Hematopoietic multipotent progenitor cell treated with erythropoietin and hydrocortisone succinate and interleukin-3 and kit ligand, for 4 days (in vitro differentiated cells): ENCODE data around the gene FAF1.
"Not testable (repeated sequence)": the region's sequence is repeated elsewhere in the genome, so short reads cannot be mapped to it uniquely, and the experiment has no call there.

Experiments used
- DNase-seq: peaks from one replicate; pipeline ENCODE4 v3.0.0-alpha.2; 2015

The FAF1 gene

DNA sequence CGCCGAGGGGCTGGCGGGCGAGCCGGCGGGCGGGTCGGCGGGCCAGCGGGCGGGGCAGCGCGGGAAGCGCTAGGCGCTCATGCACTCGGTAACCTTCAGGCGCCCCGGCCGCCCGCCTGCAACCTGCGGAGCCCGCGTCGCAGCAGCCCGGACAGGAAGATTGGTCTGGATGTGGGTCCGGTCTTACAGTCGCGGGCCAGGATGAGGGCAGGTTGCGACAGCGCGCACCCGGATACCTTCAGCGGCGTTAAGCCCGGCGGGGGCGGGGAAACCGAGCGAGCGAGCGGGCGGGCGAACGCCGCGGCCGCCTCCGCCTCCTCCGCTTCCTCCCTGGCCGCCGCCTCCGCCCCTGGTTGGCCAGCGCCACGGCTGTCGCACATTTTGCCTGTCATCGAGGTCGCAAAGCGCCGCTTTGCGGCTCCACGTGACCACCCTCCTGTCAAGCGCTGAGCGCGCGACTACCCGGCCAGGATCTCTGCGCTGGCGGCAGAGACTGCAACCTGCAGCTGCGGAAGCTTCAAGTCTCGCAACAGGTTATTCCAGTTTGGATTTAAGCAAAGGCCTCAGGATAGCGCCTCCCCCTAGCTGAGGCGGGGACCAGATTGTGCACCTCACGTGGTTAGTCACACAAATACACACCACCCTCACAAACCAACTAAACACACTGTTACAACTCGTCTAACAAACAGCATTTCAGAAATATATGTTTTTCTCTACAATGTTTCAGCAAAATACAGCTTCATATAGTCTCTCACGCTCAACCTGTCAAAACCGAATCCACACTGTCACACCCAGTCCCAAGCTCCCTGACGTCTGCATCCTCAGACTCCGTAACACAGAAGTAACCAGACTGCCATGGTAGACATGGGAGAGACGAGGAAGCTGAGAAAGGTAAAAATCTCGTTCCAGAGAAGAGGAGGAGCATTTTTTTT lies at the start of gene FAF1:
Gene FAF1, minus strand, starts transcription at position 355 of the 932 bp plus-strand sequence. CDS start 456 bp downstream, outside the sequence.
- DNase-seq = peak; percentile 98

DNA sequence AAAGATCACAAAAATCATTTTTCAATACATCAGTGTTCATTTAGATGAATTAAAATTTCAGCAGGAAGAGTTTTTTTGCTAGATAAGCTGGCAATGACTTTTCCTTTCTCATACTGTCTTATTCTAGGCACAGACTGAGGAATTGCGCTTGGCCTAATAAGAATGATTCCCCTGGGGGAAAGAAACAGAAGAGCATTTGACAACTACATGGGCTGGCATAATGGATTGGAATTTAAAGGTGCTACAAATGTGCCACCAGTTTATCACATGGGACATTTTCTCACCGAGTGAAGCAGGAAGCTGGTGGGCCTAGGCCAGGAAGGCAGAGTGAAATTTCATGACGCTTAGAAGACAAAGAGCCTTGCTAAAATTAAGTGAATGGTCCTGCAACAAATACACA lies 49.3 kb upstream of the FAF1 start:
- no peak for DNase-seq

DNA sequence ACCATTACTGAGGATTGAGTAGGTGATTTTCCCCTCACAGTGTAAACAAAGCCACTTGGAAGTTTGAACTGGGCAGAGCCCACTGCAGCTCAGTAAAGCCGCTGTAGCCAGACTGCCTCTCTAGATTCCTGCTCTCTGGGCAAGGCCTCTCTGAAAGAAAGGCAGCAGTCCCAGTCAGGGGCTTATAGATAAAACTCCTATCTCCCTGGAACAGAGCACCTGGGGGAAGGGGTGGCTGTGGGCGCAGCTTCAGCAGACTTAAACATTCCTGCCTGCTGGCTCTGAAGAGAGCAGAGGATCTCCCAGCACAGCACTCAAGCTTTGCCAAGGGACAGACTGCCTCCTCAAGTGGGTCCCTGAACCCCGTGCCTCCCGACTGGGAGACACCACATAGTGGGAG lies 45.5 kb upstream of the FAF1 start:
- DNase-seq = not testable (repeated sequence)

- DNase-seq = no peak
Observed at GRCh38 chr1:51002516-51002915, 42.4 kb upstream of the FAF1 start.

DNA sequence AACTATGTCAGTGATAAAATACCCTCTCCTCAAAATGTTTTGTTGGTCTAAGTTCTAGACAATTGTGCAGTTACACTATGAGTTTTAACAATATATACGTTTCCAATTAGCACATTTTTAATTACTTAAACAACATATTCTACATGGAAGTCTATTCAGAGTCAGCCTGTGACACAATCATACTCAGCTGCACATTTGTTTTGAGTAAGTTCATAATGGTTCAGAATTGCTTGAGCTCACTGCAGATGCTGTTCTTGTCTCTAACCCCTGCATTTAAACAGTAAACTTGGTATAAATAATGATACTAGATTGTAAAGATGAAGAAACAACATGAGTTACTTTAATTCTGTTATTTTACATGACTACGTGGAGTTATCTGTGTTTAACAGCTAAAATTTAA lies 40.6 kb upstream of the FAF1 start:
- no peak for DNase-seq

- no peak for DNase-seq
Observed at GRCh38 chr1:51000160-51000559, 40.1 kb upstream of the FAF1 start.

- not testable (repeated sequence) for DNase-seq
Observed at GRCh38 chr1:50999375-50999774, 39.3 kb upstream of the FAF1 start.

DNA sequence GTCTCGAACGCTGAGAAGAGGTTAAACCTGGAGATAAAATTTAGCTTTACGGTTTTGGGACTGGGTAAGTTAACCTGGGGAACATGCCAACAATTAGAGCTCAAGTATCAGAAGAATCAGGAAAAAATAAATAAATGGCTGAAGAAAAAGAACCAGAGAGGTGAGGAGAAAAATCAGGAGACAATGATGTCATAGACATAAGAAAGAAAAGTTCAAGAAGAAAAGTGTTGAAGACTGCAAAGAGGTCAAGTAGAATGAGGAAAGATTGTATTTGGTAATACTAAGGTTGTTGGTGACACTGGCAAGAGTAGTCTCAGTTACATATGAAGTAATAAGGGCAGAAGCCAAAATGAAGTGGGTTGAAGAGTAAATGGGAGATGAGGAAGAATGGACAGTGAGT lies 36.0 kb upstream of the FAF1 start:
- DNase-seq = no peak

- no peak for DNase-seq
Observed at GRCh38 chr1:50995651-50996050, 35.6 kb upstream of the FAF1 start.

GRCh38 chr1:50994997-50995396 lies 34.9 kb upstream of the FAF1 start:
- no peak for DNase-seq

- no peak for DNase-seq
Observed at GRCh38 chr1:50993645-50994044, 33.6 kb upstream of the FAF1 start.

- no peak for DNase-seq
Observed at GRCh38 chr1:50992532-50993318, 32.7 kb upstream of the FAF1 start.

- no peak for DNase-seq
Observed at GRCh38 chr1:50989694-50990093, 29.6 kb upstream of the FAF1 start.

GRCh38 chr1:50986653-50987052 lies 26.6 kb upstream of the FAF1 start:
- no peak for DNase-seq

- no peak for DNase-seq
Observed at GRCh38 chr1:50985094-50985493, 25.0 kb upstream of the FAF1 start.

GRCh38 chr1:50983219-50983802 lies 23.2 kb upstream of the FAF1 start:
- no peak for DNase-seq

DNA sequence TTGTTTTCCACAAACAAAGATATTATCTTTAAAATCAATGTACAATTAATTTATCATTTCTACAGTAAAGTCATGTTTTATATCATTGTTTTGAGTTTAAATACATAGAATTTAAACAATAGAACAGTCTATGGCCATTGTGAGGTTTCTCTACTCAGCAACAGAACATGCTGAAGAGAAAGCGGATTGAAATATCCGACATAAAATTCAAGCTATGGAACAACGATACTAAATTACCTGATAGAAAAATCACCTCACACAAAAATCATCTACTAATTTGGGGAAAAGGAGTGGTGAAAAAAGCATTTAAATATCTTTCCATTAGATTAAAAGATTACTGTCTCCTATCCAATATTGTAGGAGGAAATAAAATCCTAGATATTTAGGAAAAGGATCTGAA lies 22.5 kb upstream of the FAF1 start:
- DNase-seq = no peak

DNA sequence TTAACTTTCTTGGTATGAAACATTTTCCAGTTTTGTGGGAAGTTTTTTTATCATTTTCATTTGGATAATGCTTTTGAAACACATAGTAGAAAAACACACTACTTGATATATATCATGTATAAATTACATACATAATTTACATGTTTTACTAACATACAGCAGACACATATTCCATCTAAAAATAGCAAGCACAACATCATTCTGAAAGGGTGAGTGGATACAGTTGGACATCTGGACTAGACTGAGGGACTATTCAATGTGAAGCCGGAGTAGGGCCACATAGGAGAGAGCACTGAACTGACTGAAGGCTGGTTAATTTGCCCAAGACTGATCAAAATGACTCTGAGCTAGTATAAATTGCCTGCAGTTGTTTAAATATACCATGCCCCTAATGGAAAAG lies 21.7 kb upstream of the FAF1 start:
- no peak for DNase-seq

- no peak for DNase-seq
Observed at GRCh38 chr1:50980505-50980904, 20.4 kb upstream of the FAF1 start.

- DNase-seq = no peak
Observed at GRCh38 chr1:50979937-50980336, 19.9 kb upstream of the FAF1 start.

GRCh38 chr1:50978852-50979781 lies 19.1 kb upstream of the FAF1 start:
- DNase-seq = no peak

- peak; percentile 62 for DNase-seq
Observed at GRCh38 chr1:50978144-50978851, 18.2 kb upstream of the FAF1 start.
